HCT116 (cell line): ENCODE results near the gene GTF2I. TPM values are rescaled to one million over a fixed set of nuclear protein-coding genes. Genes with fewer than 3 reads are reported as not detected.
A peak's percentile ranks its signal among the peaks of the same experiment; 100 is the strongest.

Source experiments
- ATAC-seq: fragments of 200-7000 bp; cut with Tn5 transposase; 2 replicates; pipeline ENCODE4 v1.9.1; 2020; ENCODE audit warnings: mild to moderate bottlenecking, moderate library complexity
- BruUV-seq: library from RNA; stranded (reverse); fragments of 400-500 nt; replicated peaks from 2 replicates; lab custom pipeline; 2021; lab: Mats Ljungman, UMichigan
- CTCF ChIA-PET: fragments of 300-600 bp; sonication (Branson Sonifier 250); formaldehyde crosslinking; loops from one replicate; lab custom pipeline; 2021; ENCODE audit warnings: antibody characterized with exemption; lab: Charles Lee
- POLR2A ChIA-PET: fragments of 300-600, 350-600 bp; sonication (Branson Sonifier 250); formaldehyde crosslinking; loops from one replicate; lab custom pipeline; 2021; ENCODE audit warnings: antibody characterized with exemption; lab: Charles Lee
- RAD21 ChIA-PET, 2 experiments: fragments of 300-600 bp; sonication (Branson Sonifier 250); formaldehyde crosslinking; loops; one replicate each; lab custom pipeline; 2023; ENCODE audit warnings: low total read pairs in 2 of 2; ENCODE audit not compliant: uncharacterized antibody in 2 of 2, unreplicated experiment in 2 of 2, low non-redundant PET in 1 of 2; lab: Charles Lee
- DNase-seq: peaks from one replicate; pipeline ENCODE4 v3.0.0-alpha.2; 2010; ENCODE audit warnings: low read depth, low spot score
- H2AFZ ChIP-seq: fragments of 200-600 bp; shearing (Covaris generic), sonication (generic); 2 replicates; pipeline ENCODE4 v1.6.1; 2017; ENCODE audit warnings: low read depth, mixed run types, mixed read lengths, antibody characterized with exemption, low read length; ENCODE audit not compliant: poor library complexity, severe bottlenecking
- H3K27ac ChIP-seq: 2 replicates; pipeline ENCODE4 v1.5.1; 2012; ENCODE audit warnings: low read depth, low read length
- H3K27me3 ChIP-seq: fragments of 200-600 bp; sonication (generic); 2 replicates; pipeline ENCODE4 v1.6.1; 2016; ENCODE audit warnings: mixed run types, low read length, mixed read lengths; ENCODE audit not compliant: insufficient read depth
- H3K36me3 ChIP-seq, 2 experiments: fragments of 200-500 bp in 1 of 2; fragments of 200-600 bp in 1 of 2; sonication (Bioruptor generic) in 1 of 2; sonication (generic) in 1 of 2; 2 replicates each; pipeline versions ENCODE4 v1.5.1 to v1.6.1; 2014 to 2016; ENCODE audit warnings: low read length in 2 of 2, inconsistent platforms in 1 of 2, mixed read lengths in 1 of 2, mixed run types in 1 of 2; ENCODE audit not compliant: insufficient read depth in 2 of 2, control insufficient read depth in 1 of 2
- H3K4me1 ChIP-seq, 2 experiments: fragments of 200-600 bp in 1 of 2; sonication (generic) in 1 of 2; 2 replicates each; pipeline versions ENCODE4 v1.5.1 to v1.6.1; 2012 to 2017; ENCODE audit warnings: low read length in 2 of 2, inconsistent platforms in 1 of 2, mild to moderate bottlenecking in 1 of 2, mixed read lengths in 1 of 2, mixed run types in 1 of 2, moderate library complexity in 1 of 2; ENCODE audit not compliant: insufficient read depth in 2 of 2, control insufficient read depth in 1 of 2
- H3K4me2 ChIP-seq: fragments of 200-600 bp; sonication (generic); 2 replicates; pipeline ENCODE4 v1.6.1; 2017; ENCODE audit warnings: mixed run types, low read length, mixed read lengths
- H3K4me3 ChIP-seq, 2 experiments: fragments of 200-600 bp in 1 of 2; sonication (generic) in 1 of 2; replicated peaks in 1 of 2; 2 replicates each; pipeline ENCODE4 v1.5.1; 2011 to 2016; ENCODE audit warnings: low read length in 2 of 2, control low read depth in 1 of 2, low read depth in 1 of 2, mild to moderate bottlenecking in 1 of 2, mixed read lengths in 1 of 2, mixed run types in 1 of 2
- H3K79me2 ChIP-seq: fragments of 200-600 bp; sonication (generic); 2 replicates; pipeline ENCODE4 v1.6.1; 2017; ENCODE audit warnings: mild to moderate bottlenecking, mixed run types, low read length, moderate library complexity, mixed read lengths; ENCODE audit not compliant: insufficient read depth
- H3K9ac ChIP-seq: fragments of 200-600 bp; sonication (generic); 2 replicates; pipeline ENCODE4 v1.6.1; 2016; ENCODE audit warnings: low read length, mixed read lengths
- H3K9me2 ChIP-seq: fragments of 200-600 bp; sonication (generic), shearing (Covaris generic); 2 replicates; pipeline ENCODE4 v1.6.1; 2017; ENCODE audit warnings: mixed run types, mild to moderate bottlenecking, moderate library complexity; ENCODE audit not compliant: insufficient read depth
- H3K9me3 ChIP-seq, 2 experiments: fragments of 200-500 bp in 1 of 2; fragments of 200-600 bp in 1 of 2; sonication (Bioruptor generic) in 1 of 2; sonication (generic) in 1 of 2; 2 replicates each; pipeline ENCODE4 v1.6.1; 2014 to 2017; ENCODE audit warnings: low read length in 2 of 2, mixed read lengths in 2 of 2, inconsistent platforms in 1 of 2, low read depth in 1 of 2, mild to moderate bottlenecking in 1 of 2, mixed run types in 1 of 2, moderate library complexity in 1 of 2; ENCODE audit not compliant: control insufficient read depth in 1 of 2, insufficient read depth in 1 of 2
- H4K20me1 ChIP-seq: fragments of 200-600 bp; sonication (generic), shearing (Covaris generic); 2 replicates; pipeline ENCODE4 v1.6.1; 2017; ENCODE audit warnings: mixed run types, mild to moderate bottlenecking, moderate library complexity; ENCODE audit not compliant: insufficient read depth
- ATF3 ChIP-seq: IDR thresholded peaks from 2 replicates; pipeline ENCODE4 v1.6.1; 2012
- CBX3 ChIP-seq: IDR thresholded peaks from 2 replicates; pipeline ENCODE4 v1.6.1; 2012; ENCODE audit warnings: low read depth
- ELF1 ChIP-seq: IDR thresholded peaks from 2 replicates; pipeline ENCODE4 v1.6.1; 2012; ENCODE audit warnings: low read depth, borderline replicate concordance
- EZH2 ChIP-seq: fragments of 200-600 bp; sonication (generic); IDR thresholded peaks from 2 replicates; pipeline ENCODE4 v1.6.1; 2017; ENCODE audit warnings: antibody characterized with exemption, mixed run types
- JUND ChIP-seq: IDR thresholded peaks from 2 replicates; pipeline ENCODE4 v1.6.1; 2012
- MAX ChIP-seq: IDR thresholded peaks from 2 replicates; pipeline ENCODE4 v1.6.1; 2012
- POLR2A ChIP-seq: IDR thresholded peaks from 2 replicates; pipeline ENCODE4 v1.7.0; 2011; ENCODE audit warnings: borderline replicate concordance; ENCODE audit not compliant: insufficient read depth, insufficient read length; ENCODE audit errors: extremely low read depth
- POLR2AphosphoS5 ChIP-seq: IDR thresholded peaks from 2 replicates; pipeline ENCODE4 v1.6.1; 2011; ENCODE audit warnings: mild to moderate bottlenecking, low read depth, low read length, moderate library complexity
- RAD21 ChIP-seq: IDR thresholded peaks from 2 replicates; pipeline ENCODE4 v1.6.1; 2012; ENCODE audit warnings: low read depth, mild to moderate bottlenecking
- SIN3A ChIP-seq: IDR thresholded peaks from 2 replicates; pipeline ENCODE4 v1.6.1; 2012; ENCODE audit warnings: low read depth
- TCF7L2 ChIP-seq: IDR thresholded peaks from 2 replicates; pipeline ENCODE4 v1.7.0; 2011; ENCODE audit warnings: borderline replicate concordance, inconsistent platforms; ENCODE audit not compliant: insufficient read depth, insufficient read length; ENCODE audit errors: extremely low read depth
- YY1 ChIP-seq: IDR thresholded peaks from 2 replicates; pipeline ENCODE4 v1.6.1; 2011; ENCODE audit warnings: low read length, low read depth, moderate library complexity, mild to moderate bottlenecking; ENCODE audit not compliant: insufficient replicate concordance; ENCODE audit errors: extremely low read depth
- ZBTB33 ChIP-seq: IDR thresholded peaks from 2 replicates; pipeline ENCODE4 v1.6.1; 2011; ENCODE audit warnings: mild to moderate bottlenecking, low read length, moderate library complexity; ENCODE audit not compliant: insufficient replicate concordance; ENCODE audit errors: extremely low read depth
- intact Hi-C: fragments of 100-400 bp; cut with micrococcal nuclease; formaldehyde crosslinking; loops from 2 replicates; pipeline ENCODE4 v1.10.0; 2022
- total RNA-seq: library from RNA; stranded (reverse); gene quantifications from one replicate; pipeline ENCODE4 v1.2.1, GENCODE V29; 2021; ENCODE audit not compliant: unreplicated experiment

The GTF2I gene
- total RNA-seq, 1 experiment from 2014 or later = 164 TPM

GRCh38 chr7:74656441-74656836, 1.1 kb upstream of the GTF2I start:
- CTCF ChIA-PET = no interaction called here
- Histone ChIP-seq H3K27me3 (no peaks in the 10 kb centered on the region), H3K79me2 (peaks cover 35% of the 10 kb centered on the region), H4K20me1 (no peaks in the 10 kb centered on the region), H3K9ac (peak overlapping the region; percentile 99)
- peak; percentile 65 for TF ChIP-seq RAD21
- TF ChIP-seq POLR2A = peak; percentile 31
- no peak for TF ChIP-seq ELF1
- peak; percentile 79 for TF ChIP-seq TCF7L2
- TF ChIP-seq ATF3 = no peak
- TF ChIP-seq, all 23 proteins: peak for 3
- BruUV-seq = no TSS peak
- Histone ChIP-seq H3K4me2 (peak overlapping the region; percentile 96), H3K36me3 (no peaks in the 10 kb centered on the region; a peak in 1 of 4 replicates), H2AFZ (no peak overlapping the region), H3K27ac (peak overlapping the region; percentile 100), H3K9me3 (no peaks in the 10 kb centered on the region), H3K4me1 (peaks cover 8 to 35% of the 10 kb centered on the region in 2 experiments), H3K4me3 (peak overlapping the region; percentile 87 to 88), H3K9me2 (no peaks in the 10 kb centered on the region)
- intact Hi-C loops = no loop called here
- RAD21 ChIA-PET = interaction anchor here in 1 of 2 experiments (0.7 kb wide), 1 partner anchor 308 kb away, joined by 3 read pairs; no protein-coding TSS in a partner anchor
- POLR2A ChIA-PET = no interaction called here
- DNase-seq = no peak
- ATAC-seq = no peak

- peak overlapping the region; percentile 96 for H3K4me2 ChIP-seq
- CTCF ChIA-PET = no interaction called here
- no peaks in the 10 kb centered on the region for H3K9me2 ChIP-seq
- intact Hi-C loops = no loop called here
- peak; percentile 82 for ATAC-seq
- no peaks in the 10 kb centered on the region; a peak in 1 of 4 replicates for H3K36me3 ChIP-seq
- H3K27ac ChIP-seq = peak overlapping the region; percentile 100
- no peaks in the 10 kb centered on the region for H3K9me3 ChIP-seq
- H3K27me3 ChIP-seq = no peaks in the 10 kb centered on the region
- H3K4me3 ChIP-seq = peak overlapping the region; percentile 87 to 88
- peaks cover 41% of the 10 kb centered on the region for H3K79me2 ChIP-seq
- RAD21 ChIA-PET = interaction anchor here (0.7 kb wide), 3 partner anchors 29 to 307 kb away, joined by 3 to 7 read pairs (median 3); no protein-coding TSS in a partner anchor
- no peak overlapping the region for H2AFZ ChIP-seq
- H4K20me1 ChIP-seq = no peaks in the 10 kb centered on the region
- H3K4me1 ChIP-seq = peaks cover 12 to 35% of the 10 kb centered on the region in 2 experiments
- DNase-seq = peak; percentile 92
- peak overlapping the region; percentile 99 for H3K9ac ChIP-seq
- TSS peak; percentile 96 for BruUV-seq
- POLR2A ChIA-PET = interaction anchor here (0.6 kb wide), 1 partner anchor 82 kb away, joined by 4 read pairs; no protein-coding TSS in a partner anchor
- no peak for TF ChIP-seq CBX3
- peak; percentile 78; the same call in 1 of the 2 replicates for TF ChIP-seq MAX
- TF ChIP-seq JUND = no peak
- no peak for TF ChIP-seq POLR2A
- TF ChIP-seq EZH2 = no peak
- no peak for TF ChIP-seq RAD21
- TF ChIP-seq ZBTB33 = no peak
- peak; percentile 95 for TF ChIP-seq YY1
- TF ChIP-seq POLR2AphosphoS5 = peak; percentile 74
- TF ChIP-seq SIN3A = peak; percentile 56
Observed at GRCh38 chr7:74656837-74657691, 454 bp upstream of the GTF2I start.
